ENCODE data around the gene SLC37A3.

DNA sequence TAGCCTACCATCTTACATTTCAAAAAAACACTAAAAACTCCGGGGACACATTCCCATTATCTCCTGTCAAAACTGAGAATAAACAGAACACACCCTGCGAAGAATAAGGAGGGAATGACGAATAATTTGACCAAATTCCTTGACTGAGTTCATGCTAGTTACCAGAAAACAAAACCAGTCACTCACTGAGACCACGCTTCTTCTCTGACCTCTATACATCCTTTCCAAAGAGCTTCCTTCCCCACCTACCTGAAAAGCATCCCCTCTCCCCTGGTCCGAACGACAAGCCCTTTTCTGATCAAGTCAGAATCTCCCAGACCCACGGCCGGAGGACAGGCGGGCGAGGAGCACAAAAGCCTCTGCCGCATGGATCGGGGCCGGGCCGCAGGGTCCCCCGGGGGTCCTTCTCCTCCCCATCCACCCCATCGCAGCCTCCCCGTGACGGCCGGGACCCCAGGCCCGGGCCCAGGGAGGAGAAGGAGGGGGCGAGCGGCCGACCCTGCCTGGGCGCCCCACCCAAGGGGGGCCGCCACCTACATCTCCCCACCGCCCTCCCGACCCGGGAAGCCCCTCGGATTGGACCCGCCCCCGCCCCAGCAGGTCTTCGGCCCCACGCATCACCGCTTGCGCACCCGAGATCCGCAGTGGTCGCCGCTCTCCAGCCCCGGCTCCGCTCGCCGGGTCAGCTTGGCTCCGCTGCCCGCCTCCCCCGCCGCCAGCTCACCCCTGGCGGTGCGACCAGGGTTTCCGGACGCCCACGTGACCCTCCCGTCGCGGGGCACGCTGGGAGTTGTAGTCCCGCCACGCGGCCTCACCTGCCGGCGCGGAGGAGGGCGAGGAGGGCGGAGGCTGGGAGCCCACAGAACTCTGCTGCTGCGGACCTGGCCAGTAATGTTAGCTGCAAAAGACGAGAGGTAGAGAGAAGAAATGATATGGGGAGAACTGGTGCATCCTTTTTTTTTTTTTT lies at the start of gene SLC37A3:
- no peak for TF ChIP-seq CEBPB (IDR thresholded peaks at IDR 0.05)
- TF ChIP-seq, protein P1, sequence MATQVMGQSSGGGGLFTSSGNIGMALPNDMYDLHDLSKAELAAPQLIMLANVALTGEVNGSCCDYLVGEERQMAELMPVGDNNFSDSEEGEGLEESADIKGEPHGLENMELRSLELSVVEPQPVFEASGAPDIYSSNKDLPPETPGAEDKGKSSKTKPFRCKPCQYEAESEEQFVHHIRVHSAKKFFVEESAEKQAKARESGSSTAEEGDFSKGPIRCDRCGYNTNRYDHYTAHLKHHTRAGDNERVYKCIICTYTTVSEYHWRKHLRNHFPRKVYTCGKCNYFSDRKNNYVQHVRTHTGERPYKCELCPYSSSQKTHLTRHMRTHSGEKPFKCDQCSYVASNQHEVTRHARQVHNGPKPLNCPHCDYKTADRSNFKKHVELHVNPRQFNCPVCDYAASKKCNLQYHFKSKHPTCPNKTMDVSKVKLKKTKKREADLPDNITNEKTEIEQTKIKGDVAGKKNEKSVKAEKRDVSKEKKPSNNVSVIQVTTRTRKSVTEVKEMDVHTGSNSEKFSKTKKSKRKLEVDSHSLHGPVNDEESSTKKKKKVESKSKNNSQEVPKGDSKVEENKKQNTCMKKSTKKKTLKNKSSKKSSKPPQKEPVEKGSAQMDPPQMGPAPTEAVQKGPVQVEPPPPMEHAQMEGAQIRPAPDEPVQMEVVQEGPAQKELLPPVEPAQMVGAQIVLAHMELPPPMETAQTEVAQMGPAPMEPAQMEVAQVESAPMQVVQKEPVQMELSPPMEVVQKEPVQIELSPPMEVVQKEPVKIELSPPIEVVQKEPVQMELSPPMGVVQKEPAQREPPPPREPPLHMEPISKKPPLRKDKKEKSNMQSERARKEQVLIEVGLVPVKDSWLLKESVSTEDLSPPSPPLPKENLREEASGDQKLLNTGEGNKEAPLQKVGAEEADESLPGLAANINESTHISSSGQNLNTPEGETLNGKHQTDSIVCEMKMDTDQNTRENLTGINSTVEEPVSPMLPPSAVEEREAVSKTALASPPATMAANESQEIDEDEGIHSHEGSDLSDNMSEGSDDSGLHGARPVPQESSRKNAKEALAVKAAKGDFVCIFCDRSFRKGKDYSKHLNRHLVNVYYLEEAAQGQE (IDR thresholded peaks at IDR 0.05), result no peak
- TF ChIP-seq, protein P2, sequence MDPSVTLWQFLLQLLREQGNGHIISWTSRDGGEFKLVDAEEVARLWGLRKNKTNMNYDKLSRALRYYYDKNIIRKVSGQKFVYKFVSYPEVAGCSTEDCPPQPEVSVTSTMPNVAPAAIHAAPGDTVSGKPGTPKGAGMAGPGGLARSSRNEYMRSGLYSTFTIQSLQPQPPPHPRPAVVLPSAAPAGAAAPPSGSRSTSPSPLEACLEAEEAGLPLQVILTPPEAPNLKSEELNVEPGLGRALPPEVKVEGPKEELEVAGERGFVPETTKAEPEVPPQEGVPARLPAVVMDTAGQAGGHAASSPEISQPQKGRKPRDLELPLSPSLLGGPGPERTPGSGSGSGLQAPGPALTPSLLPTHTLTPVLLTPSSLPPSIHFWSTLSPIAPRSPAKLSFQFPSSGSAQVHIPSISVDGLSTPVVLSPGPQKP (IDR thresholded peaks at IDR 0.05; ENCODE audit: low read depth, low read length), result no peak
- peak; percentile 87 for TF ChIP-seq POLR2A (IDR thresholded peaks at IDR 0.05; ENCODE audit: low read length)
- TF ChIP-seq, protein P3, sequence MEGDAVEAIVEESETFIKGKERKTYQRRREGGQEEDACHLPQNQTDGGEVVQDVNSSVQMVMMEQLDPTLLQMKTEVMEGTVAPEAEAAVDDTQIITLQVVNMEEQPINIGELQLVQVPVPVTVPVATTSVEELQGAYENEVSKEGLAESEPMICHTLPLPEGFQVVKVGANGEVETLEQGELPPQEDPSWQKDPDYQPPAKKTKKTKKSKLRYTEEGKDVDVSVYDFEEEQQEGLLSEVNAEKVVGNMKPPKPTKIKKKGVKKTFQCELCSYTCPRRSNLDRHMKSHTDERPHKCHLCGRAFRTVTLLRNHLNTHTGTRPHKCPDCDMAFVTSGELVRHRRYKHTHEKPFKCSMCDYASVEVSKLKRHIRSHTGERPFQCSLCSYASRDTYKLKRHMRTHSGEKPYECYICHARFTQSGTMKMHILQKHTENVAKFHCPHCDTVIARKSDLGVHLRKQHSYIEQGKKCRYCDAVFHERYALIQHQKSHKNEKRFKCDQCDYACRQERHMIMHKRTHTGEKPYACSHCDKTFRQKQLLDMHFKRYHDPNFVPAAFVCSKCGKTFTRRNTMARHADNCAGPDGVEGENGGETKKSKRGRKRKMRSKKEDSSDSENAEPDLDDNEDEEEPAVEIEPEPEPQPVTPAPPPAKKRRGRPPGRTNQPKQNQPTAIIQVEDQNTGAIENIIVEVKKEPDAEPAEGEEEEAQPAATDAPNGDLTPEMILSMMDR (IDR thresholded peaks at IDR 0.05), result no peak
- no peak for TF ChIP-seq MYC (IDR thresholded peaks at IDR 0.05; ENCODE audit: borderline replicate concordance, low read length)
- TF ChIP-seq JUN (IDR thresholded peaks at IDR 0.05), result peak in 1 of 2 experiments; percentile 64; a peak in 2 of 5 replicates
- TF ChIP-seq KDM1A (IDR thresholded peaks at IDR 0.05; ENCODE audit: low read depth), result no peak
- TF ChIP-seq, protein P4, sequence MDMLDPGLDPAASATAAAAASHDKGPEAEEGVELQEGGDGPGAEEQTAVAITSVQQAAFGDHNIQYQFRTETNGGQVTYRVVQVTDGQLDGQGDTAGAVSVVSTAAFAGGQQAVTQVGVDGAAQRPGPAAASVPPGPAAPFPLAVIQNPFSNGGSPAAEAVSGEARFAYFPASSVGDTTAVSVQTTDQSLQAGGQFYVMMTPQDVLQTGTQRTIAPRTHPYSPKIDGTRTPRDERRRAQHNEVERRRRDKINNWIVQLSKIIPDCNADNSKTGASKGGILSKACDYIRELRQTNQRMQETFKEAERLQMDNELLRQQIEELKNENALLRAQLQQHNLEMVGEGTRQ (IDR thresholded peaks at IDR 0.05), result peak; percentile 95
- TF ChIP-seq CBX8 (IDR thresholded peaks at IDR 0.05), result no peak
- no peak for TF ChIP-seq BHLHE40 (IDR thresholded peaks at IDR 0.05; ENCODE audit: low read depth, low read length)
- no peak for TF ChIP-seq JUNB (IDR thresholded peaks at IDR 0.05)
- no peak for TF ChIP-seq NPAS2 (CRISPR knock-in tag; IDR thresholded peaks at IDR 0.05; ENCODE audit: borderline replicate concordance)
